ENCODE results near the gene LEPR. TPM values are rescaled to one million over a fixed set of nuclear protein-coding genes. Genes with fewer than 3 reads are reported as not detected.
"Not testable (repeated sequence)": the region's sequence is repeated elsewhere in the genome, so short reads cannot be mapped to it uniquely, and the experiment has no call there.

Gene LEPR, protein sequence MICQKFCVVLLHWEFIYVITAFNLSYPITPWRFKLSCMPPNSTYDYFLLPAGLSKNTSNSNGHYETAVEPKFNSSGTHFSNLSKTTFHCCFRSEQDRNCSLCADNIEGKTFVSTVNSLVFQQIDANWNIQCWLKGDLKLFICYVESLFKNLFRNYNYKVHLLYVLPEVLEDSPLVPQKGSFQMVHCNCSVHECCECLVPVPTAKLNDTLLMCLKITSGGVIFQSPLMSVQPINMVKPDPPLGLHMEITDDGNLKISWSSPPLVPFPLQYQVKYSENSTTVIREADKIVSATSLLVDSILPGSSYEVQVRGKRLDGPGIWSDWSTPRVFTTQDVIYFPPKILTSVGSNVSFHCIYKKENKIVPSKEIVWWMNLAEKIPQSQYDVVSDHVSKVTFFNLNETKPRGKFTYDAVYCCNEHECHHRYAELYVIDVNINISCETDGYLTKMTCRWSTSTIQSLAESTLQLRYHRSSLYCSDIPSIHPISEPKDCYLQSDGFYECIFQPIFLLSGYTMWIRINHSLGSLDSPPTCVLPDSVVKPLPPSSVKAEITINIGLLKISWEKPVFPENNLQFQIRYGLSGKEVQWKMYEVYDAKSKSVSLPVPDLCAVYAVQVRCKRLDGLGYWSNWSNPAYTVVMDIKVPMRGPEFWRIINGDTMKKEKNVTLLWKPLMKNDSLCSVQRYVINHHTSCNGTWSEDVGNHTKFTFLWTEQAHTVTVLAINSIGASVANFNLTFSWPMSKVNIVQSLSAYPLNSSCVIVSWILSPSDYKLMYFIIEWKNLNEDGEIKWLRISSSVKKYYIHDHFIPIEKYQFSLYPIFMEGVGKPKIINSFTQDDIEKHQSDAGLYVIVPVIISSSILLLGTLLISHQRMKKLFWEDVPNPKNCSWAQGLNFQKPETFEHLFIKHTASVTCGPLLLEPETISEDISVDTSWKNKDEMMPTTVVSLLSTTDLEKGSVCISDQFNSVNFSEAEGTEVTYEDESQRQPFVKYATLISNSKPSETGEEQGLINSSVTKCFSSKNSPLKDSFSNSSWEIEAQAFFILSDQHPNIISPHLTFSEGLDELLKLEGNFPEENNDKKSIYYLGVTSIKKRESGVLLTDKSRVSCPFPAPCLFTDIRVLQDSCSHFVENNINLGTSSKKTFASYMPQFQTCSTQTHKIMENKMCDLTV
- total RNA-seq, result 1 to 10 TPM; 2.2 to 3.7 TPM

DNA sequence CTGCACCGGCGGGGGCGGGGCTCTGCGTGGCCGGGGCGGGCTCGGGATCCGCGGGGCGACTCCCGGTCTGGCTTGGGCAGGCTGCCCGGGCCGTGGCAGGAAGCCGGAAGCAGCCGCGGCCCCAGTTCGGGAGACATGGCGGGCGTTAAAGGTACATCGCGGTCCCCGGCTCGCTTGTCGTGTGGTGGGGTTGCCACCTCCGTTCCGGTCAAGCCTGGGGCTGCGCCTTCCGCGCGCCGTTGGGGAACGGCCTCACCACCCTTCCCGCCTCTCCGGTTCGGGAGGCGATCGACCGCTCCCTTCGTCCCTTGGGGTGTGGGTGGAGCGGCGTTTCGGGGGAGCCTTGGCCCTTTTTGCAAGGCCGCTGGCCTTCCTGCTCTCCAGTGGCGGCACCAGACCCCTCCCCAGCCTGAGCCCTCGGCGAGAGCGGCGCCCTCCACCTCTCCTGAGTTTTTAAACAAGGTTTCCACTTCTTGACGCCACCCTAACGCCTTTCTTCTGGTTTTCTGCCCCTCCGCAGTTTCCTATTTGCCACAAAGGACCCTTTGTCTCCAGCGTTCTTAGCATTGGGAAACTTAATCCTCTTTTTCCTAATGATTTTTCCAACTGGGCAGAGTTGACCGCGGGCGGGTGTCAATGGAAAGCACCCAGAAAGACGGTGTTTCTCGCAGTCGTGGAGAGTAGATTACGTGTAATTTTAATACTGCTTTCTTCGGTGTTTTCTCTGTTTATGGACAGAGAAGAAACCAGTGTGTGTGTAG is at the start of gene LEPR, which contains the start of gene LEPROT:
TSS of gene LEPR (plus strand) at position 79 of the 761 bp plus-strand sequence. CDS start 144,898 bp downstream, outside the sequence.
TSS of gene LEPROT (plus strand) at position 79 of the 761 bp plus-strand sequence. CDS start at position 136, 57 bp downstream.
- no peaks in the 10 kb centered on the region for H3K27me3 Mint-ChIP-seq
- H3K27ac Mint-ChIP-seq, result peak within 1 kb of the TSS; percentile 94
- H3K36me3 Mint-ChIP-seq, result peaks cover 13% of the 10 kb centered on the region
- ATAC-seq, result no peak
- peaks cover 29% of the 10 kb centered on the region for H3K4me1 Mint-ChIP-seq
- no peak within 1 kb of the TSS for H3K4me3 Mint-ChIP-seq
- no peaks in the 10 kb centered on the region for H3K9me3 Mint-ChIP-seq (ENCODE audit: low read depth)
- CTCF ChIA-PET, result interaction anchor here (0.8 to 2.6 kb wide), 11 partner anchors 8 to 351 kb away, joined by 3 to 19 read pairs (median 6); partner anchors contain the start of gene AK4
- DNase-seq, result no peak

- no peak overlapping the region for H3K27ac Mint-ChIP-seq
- DNase-seq (no peak), ATAC-seq (no peak)
- H3K4me1 Mint-ChIP-seq, result peaks cover 7% of the 10 kb centered on the region
- H3K4me3 Mint-ChIP-seq, result no peak overlapping the region
- peaks cover 2% of the 10 kb centered on the region for H3K9me3 Mint-ChIP-seq (ENCODE audit: low read depth)
- H3K36me3 Mint-ChIP-seq, result peaks cover 14% of the 10 kb centered on the region
- CTCF ChIA-PET, result interaction anchor here (1.0 to 1.7 kb wide), 2 partner anchors 13 to 32 kb away, joined by 3 to 4 read pairs; no protein-coding TSS in a partner anchor
- no peaks in the 10 kb centered on the region for H3K27me3 Mint-ChIP-seq
Measured at GRCh38 chr1:65371544-65371943, 48.9 kb upstream of the LEPR start.

GRCh38 chr1:65372557-65372956 is 47.9 kb upstream of the LEPR start:
- no peak for ATAC-seq
- Mint-ChIP-seq H3K27ac (no peak overlapping the region), H3K27me3 (no peaks in the 10 kb centered on the region), H3K4me1 (peaks cover 7% of the 10 kb centered on the region), H3K9me3 (ENCODE audit: low read depth) (peaks cover 2% of the 10 kb centered on the region), H3K36me3 (peaks cover 17% of the 10 kb centered on the region), H3K4me3 (no peak overlapping the region)
- no peak for DNase-seq
- CTCF ChIA-PET, result interaction anchor here (1.0 kb wide), 1 partner anchor 14 kb away, joined by 3 read pairs; no protein-coding TSS in a partner anchor

- Mint-ChIP-seq H3K4me3 (no peak overlapping the region), H3K27me3 (peaks cover 3% of the 10 kb centered on the region), H3K27ac (no peak overlapping the region), H3K9me3 (ENCODE audit: low read depth) (peaks cover 2% of the 10 kb centered on the region), H3K4me1 (peaks cover 4% of the 10 kb centered on the region), H3K36me3 (peaks cover 30% of the 10 kb centered on the region)
- CTCF ChIA-PET, result no interaction called here
- no peak for DNase-seq
- no peak for ATAC-seq
Measured at GRCh38 chr1:65377496-65378246, 42.8 kb upstream of the LEPR start.

DNA sequence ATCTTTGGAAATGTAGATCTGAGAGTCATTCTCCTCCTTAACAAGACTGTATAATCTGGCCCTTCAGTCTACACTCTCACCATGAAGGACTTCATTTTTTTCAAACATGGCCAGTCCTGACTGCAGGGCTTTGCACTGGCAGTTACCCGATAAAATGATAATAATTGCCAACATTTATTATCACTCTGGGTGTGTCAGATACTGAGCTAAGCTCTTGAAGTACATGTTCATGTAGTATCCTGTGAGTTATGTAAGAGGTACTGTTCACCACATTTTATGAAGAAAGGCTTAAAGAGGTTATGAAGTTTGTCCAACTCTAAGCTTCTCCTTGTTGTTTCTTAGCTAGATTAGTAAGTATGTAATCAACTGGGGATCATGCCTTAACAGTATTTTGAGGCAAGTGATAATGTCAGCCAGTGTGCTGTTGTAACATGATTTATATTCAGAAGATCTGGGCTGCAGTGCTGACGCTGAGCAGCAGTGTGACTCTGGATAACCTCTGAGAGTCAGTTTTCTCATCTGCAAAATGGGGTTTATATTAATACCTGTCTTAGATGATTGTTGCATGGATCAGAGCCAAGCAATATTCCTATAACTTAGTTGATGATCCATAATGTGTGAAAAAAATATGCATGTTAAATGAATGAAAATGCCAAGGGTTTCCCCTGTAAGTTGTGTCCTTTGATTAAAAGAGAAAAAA is 42.1 kb upstream of the LEPR start:
- ATAC-seq (no peak), DNase-seq (no peak)
- no peaks in the 10 kb centered on the region for H3K4me1 Mint-ChIP-seq
- H3K9me3 Mint-ChIP-seq (ENCODE audit: low read depth), result peaks cover 2% of the 10 kb centered on the region
- no peak overlapping the region for H3K4me3 Mint-ChIP-seq
- CTCF ChIA-PET, result no interaction called here
- H3K36me3 Mint-ChIP-seq, result peaks cover 37% of the 10 kb centered on the region
- no peak overlapping the region for H3K27ac Mint-ChIP-seq
- peaks cover 3% of the 10 kb centered on the region for H3K27me3 Mint-ChIP-seq

DNA sequence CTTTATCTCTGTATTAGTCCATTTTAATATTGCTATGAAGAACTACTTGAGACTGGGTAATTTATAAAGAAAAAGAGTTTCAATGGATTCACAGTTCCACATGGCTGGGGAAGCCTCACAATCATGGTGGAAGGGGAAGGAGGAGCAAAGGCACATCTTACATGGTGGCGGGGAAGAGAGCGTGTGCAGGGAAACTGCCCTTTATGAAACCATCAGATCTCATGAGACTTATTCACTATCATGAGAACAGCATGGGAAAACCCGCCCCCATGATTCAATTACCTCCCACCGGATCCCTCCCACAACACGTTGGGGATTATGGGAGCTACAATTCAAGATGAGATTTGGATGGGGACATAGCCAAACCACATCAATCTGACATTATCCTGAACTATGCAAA is 36.0 kb upstream of the LEPR start:
- not testable (repeated sequence) for DNase-seq; H3K9me3 Mint-ChIP-seq (ENCODE audit: low read depth); H3K4me3 Mint-ChIP-seq; H3K4me1 Mint-ChIP-seq; ATAC-seq; H3K27ac Mint-ChIP-seq; H3K27me3 Mint-ChIP-seq
- H3K36me3 Mint-ChIP-seq, result peaks cover 51% of the 10 kb centered on the region
- CTCF ChIA-PET, result interaction anchor here (1.0 to 1.5 kb wide), 3 partner anchors 8 to 303 kb away, joined by 3 read pairs; no protein-coding TSS in a partner anchor

- Mint-ChIP-seq H3K27ac (no peak overlapping the region), H3K36me3 (peaks cover 54% of the 10 kb centered on the region), H3K27me3 (no peaks in the 10 kb centered on the region), H3K4me3 (no peak overlapping the region), H3K9me3 (ENCODE audit: low read depth) (peaks cover 3% of the 10 kb centered on the region), H3K4me1 (peaks cover 25% of the 10 kb centered on the region)
- ATAC-seq (no peak), DNase-seq (no peak)
- CTCF ChIA-PET, result no interaction called here
Measured at GRCh38 chr1:65386439-65386838, 34.0 kb upstream of the LEPR start.

- no peak for ATAC-seq
- Mint-ChIP-seq H3K4me3 (no peak overlapping the region), H3K27ac (no peak overlapping the region)
Measured at GRCh38 chr1:65387821-65388220, 32.6 kb upstream of the LEPR start.

GRCh38 chr1:65388908-65389695 is 31.4 kb upstream of the LEPR start:
- ATAC-seq, result no peak
- DNase-seq, result no peak
- Mint-ChIP-seq H3K36me3 (peaks cover 50% of the 10 kb centered on the region), H3K27ac (peak overlapping the region; percentile 42), H3K9me3 (ENCODE audit: low read depth) (peaks cover 3% of the 10 kb centered on the region), H3K4me1 (peaks cover 50% of the 10 kb centered on the region), H3K4me3 (no peak overlapping the region), H3K27me3 (no peaks in the 10 kb centered on the region)
- CTCF ChIA-PET, result no interaction called here

More at GRCh38 chr1:65387821-65388220, 32.6 kb upstream of the LEPR start:
- no peak for DNase-seq
- Mint-ChIP-seq H3K27me3 (no peaks in the 10 kb centered on the region), H3K9me3 (ENCODE audit: low read depth) (peaks cover 3% of the 10 kb centered on the region), H3K4me1 (peaks cover 39% of the 10 kb centered on the region), H3K36me3 (peaks cover 56% of the 10 kb centered on the region)
- CTCF ChIA-PET, result no interaction called here

- H3K4me3 Mint-ChIP-seq, result no peak overlapping the region
- H3K36me3 Mint-ChIP-seq, result peaks cover 42% of the 10 kb centered on the region
- H3K27me3 Mint-ChIP-seq, result no peaks in the 10 kb centered on the region
- ATAC-seq (no peak), DNase-seq (no peak)
- peak overlapping the region; percentile 73 for H3K27ac Mint-ChIP-seq
- no peaks in the 10 kb centered on the region for H3K9me3 Mint-ChIP-seq (ENCODE audit: low read depth)
- peaks cover 81% of the 10 kb centered on the region for H3K4me1 Mint-ChIP-seq
- CTCF ChIA-PET, result interaction anchor here (1.1 to 3.3 kb wide), 6 partner anchors 9 to 295 kb away, joined by 3 to 19 read pairs (median 4); partner anchors contain the start of genes LEPR and LEPROT
Measured at GRCh38 chr1:65392497-65392896, 28.0 kb upstream of the LEPR start.

DNA sequence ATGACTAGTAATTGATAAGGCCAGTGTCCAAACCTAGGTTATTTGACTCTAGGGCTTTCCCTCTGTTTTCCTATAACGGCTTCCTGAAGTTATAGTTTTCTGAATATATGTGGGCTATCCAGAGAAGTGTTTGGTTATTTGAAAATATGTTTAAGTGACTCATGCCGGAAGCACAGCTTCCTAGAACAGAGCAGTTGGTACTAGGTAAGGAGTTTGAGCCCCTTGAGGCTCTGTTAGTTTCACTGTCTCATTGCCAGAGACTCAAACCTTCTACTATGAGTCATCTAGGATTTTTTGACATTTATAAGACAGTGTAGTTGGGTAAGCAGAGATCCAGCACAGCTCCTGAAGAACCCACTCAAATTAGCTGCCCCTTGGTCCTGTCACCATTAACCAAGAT is 27.1 kb upstream of the LEPR start:
- Mint-ChIP-seq H3K9me3 (ENCODE audit: low read depth) (no peaks in the 10 kb centered on the region), H3K36me3 (peaks cover 38% of the 10 kb centered on the region), H3K4me1 (peaks cover 88% of the 10 kb centered on the region), H3K27ac (peak overlapping the region; percentile 92), H3K27me3 (no peaks in the 10 kb centered on the region), H3K4me3 (peak overlapping the region; percentile 40)
- CTCF ChIA-PET, result interaction anchor here (0.8 to 3.3 kb wide), 12 partner anchors 9 to 294 kb away, joined by 3 to 19 read pairs (median 4); partner anchors contain the start of genes LEPR and LEPROT
- DNase-seq (peak; percentile 69), ATAC-seq (peak; percentile 97)

Data from activated CD8-positive, alpha-beta memory T cell treated with anti-CD3 and anti-CD28 coated beads, Interleukin-2, amount 10 ng/mL, durations not matched to agents 7 days and 5 days (primary cell).